Sigmoid colon (tissue), 4 donors: ENCODE data around the gene CCDC177.

Experiments used
- CTCF ChIP-seq, 4 experiments: fragments of 450-650 bp in 3 of 4; fragments of 200-600 bp in 1 of 4; IDR thresholded peaks; one replicate each; pipeline ENCODE4 v1.5.1; 2016 to 2019; ENCODE audit warnings: antibody characterized with exemption in 4 of 4, mild to moderate bottlenecking in 3 of 4, moderate library complexity in 2 of 4
- EP300 ChIP-seq, 4 donors: sonication (generic); formaldehyde crosslinking; IDR thresholded peaks; one replicate each; pipeline ENCODE4 v1.6.1; 2017; ENCODE audit warnings: antibody characterized with exemption in 4 of 4
- POLR2AphosphoS5 ChIP-seq, 4 donors: sonication (generic); formaldehyde crosslinking; IDR thresholded peaks; one replicate each; pipeline ENCODE4 v1.6.1; 2017; ENCODE audit warnings: antibody characterized with exemption in 4 of 4

- no peak for TF ChIP-seq POLR2AphosphoS5 (IDR thresholded peaks at IDR 0.05)
- no peak for TF ChIP-seq EP300 (IDR thresholded peaks at IDR 0.05)
- no peak for TF ChIP-seq CTCF (IDR thresholded peaks at IDR 0.05)
These were observed 41.9 kb downstream of the CCDC177 start for GRCh38 chr14:69532561-69533340.
